ENCODE results near the gene KCND3.

KCND3 gene

GRCh38 chr1:111768625-111769024 is 220.8 kb downstream of the KCND3 start:
- TF ChIP-seq CTCF (conservative IDR thresholded peaks at IDR 0.05; ENCODE audit: low read length), result no peak
- DNase-seq (ENCODE audit: low read depth), result no peak
- no peak overlapping the region for H3K4me3 ChIP-seq (ENCODE audit: low read length)

- no peak overlapping the region for H3K4me3 ChIP-seq (ENCODE audit: low read length)
- no peak for TF ChIP-seq CTCF (conservative IDR thresholded peaks at IDR 0.05; ENCODE audit: low read length)
- no peak for DNase-seq (ENCODE audit: low read depth)
Observed at GRCh38 chr1:111768023-111768422, 221.4 kb downstream of the KCND3 start.

- no peak for DNase-seq (ENCODE audit: low read depth)
- TF ChIP-seq CTCF (conservative IDR thresholded peaks at IDR 0.05; ENCODE audit: low read length), result no peak
- no peak overlapping the region for H3K4me3 ChIP-seq (ENCODE audit: low read length)
Observed at GRCh38 chr1:111762332-111762731, 227.1 kb downstream of the KCND3 start.

- TF ChIP-seq CTCF (conservative IDR thresholded peaks at IDR 0.05; ENCODE audit: low read length), result no peak
- no peak for DNase-seq (ENCODE audit: low read depth)
- H3K4me3 ChIP-seq (ENCODE audit: low read length), result no peak overlapping the region
Observed at GRCh38 chr1:111761717-111762116, 227.8 kb downstream of the KCND3 start.

GRCh38 chr1:111758373-111758772 is 231.1 kb downstream of the KCND3 start:
- DNase-seq (ENCODE audit: low read depth), result no peak
- no peak overlapping the region for H3K4me3 ChIP-seq (ENCODE audit: low read length)
- peak; percentile 18; the same call in 1 of the 2 replicates for TF ChIP-seq CTCF (conservative IDR thresholded peaks at IDR 0.05; ENCODE audit: low read length)

GRCh38 chr1:111756124-111756513 is 233.3 kb downstream of the KCND3 start:
- peak overlapping the region; percentile 98 for H3K4me3 ChIP-seq (ENCODE audit: low read length)
- TF ChIP-seq CTCF (conservative IDR thresholded peaks at IDR 0.05; ENCODE audit: low read length), result no peak
- DNase-seq (ENCODE audit: low read depth), result no peak

GRCh38 chr1:111755331-111756123 is 233.9 kb downstream of the KCND3 start, which contains the start of gene DDX20:
Gene DDX20 (plus strand): TSS chr1:111755901. CDS start chr1:111755925, 24 bp downstream.
- peak within 1 kb of the TSS; percentile 98 for H3K4me3 ChIP-seq (ENCODE audit: low read length)
- peak; percentile 73 for TF ChIP-seq CTCF (conservative IDR thresholded peaks at IDR 0.05; ENCODE audit: low read length)
- peak; percentile 98 for DNase-seq (ENCODE audit: low read depth)

Data from AG10803 (cell line).